NCI-H82 treated with DMSO at 0.1 percent for 48 hours (cell line): Measurements from ENCODE around the gene KAZN.

ENCODE experiments used
- DNase-seq: peaks from one replicate; lab custom pipeline; 2025; ENCODE audit not compliant: unreplicated experiment; lab: John Stamatoyannopoulos, UW

The KAZN gene

GRCh38 chr1:15067148-15067547 lies 468.7 kb downstream of the KAZN start:
- DNase-seq, result no peak

DNA sequence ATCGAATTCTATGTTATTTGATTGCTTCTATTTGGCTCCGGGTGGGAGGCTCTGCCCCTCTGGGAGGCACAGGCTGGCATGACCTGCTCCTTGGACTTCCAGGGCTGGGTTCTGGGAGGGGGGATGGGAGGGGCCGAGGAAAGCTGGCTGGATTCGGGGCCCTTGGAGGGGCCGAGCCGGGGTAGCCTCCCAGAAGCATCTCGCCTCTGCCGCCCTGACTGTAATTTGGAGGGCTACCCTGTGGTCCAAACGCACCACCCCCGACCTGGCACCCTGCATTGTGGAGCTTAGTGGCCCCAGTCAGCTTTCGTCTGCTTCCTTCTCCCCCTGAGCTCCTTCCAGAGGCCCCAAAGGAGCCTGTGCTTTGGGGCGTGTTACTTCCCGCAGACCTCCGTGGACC lies 469.7 kb downstream of the KAZN start:
- no peak for DNase-seq

GRCh38 chr1:15068997-15069396 lies 470.5 kb downstream of the KAZN start:
- DNase-seq, result no peak

GRCh38 chr1:15070145-15070748 lies 471.8 kb downstream of the KAZN start:
- no peak for DNase-seq

GRCh38 chr1:15071936-15072335 lies 473.5 kb downstream of the KAZN start:
- no peak for DNase-seq

DNA sequence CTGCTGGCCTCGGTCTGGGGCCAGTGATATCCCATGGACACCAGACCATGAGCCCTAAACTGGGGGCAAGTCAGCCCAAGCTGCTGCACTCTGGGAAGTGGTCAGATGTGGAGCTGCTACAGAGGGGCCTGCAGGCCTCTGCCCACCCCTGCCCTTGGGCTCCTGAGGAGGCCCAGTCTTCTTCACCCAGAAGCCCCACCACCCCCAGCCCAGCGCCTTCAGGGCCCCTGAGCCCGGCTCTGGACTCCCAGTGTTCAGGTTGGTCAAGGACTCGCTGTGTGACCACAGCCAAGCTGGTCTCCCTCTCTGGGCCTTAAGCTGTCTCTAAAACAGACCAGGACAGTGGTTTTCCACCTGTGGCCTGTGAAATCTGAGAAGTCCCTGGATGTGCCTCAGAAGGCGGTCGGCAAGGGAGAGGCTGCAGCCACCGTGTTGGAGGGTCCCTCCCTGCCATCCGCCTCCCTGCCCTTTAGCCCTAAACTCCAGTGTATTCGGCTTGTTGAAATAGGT lies 475.4 kb downstream of the KAZN start:
- no peak for DNase-seq

- no peak for DNase-seq
Measured at GRCh38 chr1:15075175-15075574, 476.7 kb downstream of the KAZN start.

DNA sequence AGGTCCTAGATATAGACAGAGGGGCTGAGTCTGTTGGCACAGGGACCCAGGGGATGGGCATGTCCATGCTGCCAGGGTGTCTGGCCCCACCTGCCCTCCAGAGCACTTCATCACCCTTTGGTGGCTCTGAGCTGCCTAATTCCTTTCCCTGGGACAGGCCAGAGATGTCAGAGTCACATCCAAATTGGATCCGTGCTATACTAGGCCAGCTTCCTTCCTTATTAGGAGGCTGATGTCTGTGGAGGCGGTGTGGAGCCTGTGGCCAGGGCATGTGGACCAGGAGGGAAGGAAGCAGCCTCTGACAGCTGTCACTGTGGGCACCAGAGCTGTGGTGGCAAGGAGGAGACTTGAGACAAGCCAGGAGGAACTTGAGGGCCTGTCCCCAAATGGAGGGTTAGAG lies 477.3 kb downstream of the KAZN start:
- DNase-seq, result no peak

DNA sequence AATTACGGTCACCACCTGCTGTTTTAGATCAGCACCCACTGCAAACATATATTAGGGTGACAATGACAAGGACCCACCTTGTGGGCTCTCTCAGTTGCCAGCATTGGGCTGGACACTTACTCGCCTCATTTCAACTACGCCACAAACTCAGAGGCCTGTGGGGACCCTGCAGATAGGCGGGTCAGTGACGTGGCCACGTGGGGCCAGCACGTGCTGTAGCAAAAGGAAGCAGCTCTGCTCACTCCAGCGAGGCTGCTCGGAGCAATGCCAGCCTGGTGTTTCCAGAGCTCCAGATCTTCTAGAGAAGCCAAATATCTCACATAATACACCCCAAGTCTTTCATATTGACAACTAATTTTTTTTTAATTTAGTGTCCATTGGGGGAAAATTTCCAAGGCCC lies 478.3 kb downstream of the KAZN start:
- DNase-seq, result no peak

- DNase-seq, result no peak
Measured at GRCh38 chr1:15077384-15077783, 478.9 kb downstream of the KAZN start.

GRCh38 chr1:15080328-15081007 lies 482.0 kb downstream of the KAZN start:
- DNase-seq, result no peak

GRCh38 chr1:15081102-15081501 lies 482.6 kb downstream of the KAZN start:
- DNase-seq, result no peak

DNA sequence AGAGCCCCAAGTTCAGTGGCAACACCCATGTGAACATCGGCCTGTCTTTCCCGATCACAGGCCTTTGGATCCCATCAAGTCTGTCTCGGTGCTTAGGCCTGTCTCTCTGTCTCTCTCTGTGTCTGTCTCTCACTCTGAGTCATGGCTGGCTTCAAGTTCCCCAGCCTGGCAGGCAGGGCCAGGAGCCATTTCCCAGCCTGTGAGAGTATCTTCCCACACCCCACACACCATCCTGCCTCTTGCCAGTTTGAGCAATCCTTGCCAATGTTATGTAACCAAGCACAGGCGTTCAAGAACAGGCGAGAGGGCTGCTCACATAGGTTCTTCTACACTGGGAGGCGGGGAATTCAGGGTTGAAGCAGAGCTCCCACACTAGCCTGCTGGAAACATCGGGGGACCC lies 485.1 kb downstream of the KAZN start:
- DNase-seq, result no peak

- no peak for DNase-seq
Measured at GRCh38 chr1:15088281-15088971, 489.9 kb downstream of the KAZN start.

GRCh38 chr1:15089258-15089992 lies 490.9 kb downstream of the KAZN start:
- no peak for DNase-seq

DNA sequence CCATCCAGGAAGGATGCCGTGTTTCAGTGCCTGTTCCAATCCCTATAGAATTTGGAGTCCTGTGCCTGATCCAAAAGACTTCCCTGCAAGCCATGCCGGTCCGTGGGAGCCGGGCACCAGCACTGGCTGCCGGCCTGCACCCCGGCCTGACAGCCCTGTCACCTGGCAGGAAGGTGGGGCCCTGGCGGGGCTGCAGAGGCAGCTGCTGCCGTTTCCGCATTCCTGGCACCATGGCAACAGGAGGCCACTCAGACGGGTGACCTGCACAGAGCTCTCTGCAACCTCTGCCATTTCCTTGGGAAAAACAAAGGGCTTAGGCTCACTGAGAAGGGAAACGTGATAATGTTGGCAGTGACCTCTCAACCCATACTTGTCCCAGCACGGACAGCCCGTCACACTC lies 491.9 kb downstream of the KAZN start:
- no peak for DNase-seq

GRCh38 chr1:15094056-15094455 lies 495.6 kb downstream of the KAZN start:
- DNase-seq, result no peak

GRCh38 chr1:15094719-15095495 lies 496.4 kb downstream of the KAZN start:
- DNase-seq, result no peak

GRCh38 chr1:15095496-15095875 lies 497.0 kb downstream of the KAZN start:
- no peak for DNase-seq

- no peak for DNase-seq
Measured at GRCh38 chr1:15096293-15096692, 497.8 kb downstream of the KAZN start.
